HCT116 (cell line): ENCODE data around the gene DNAAF1.

Source experiments
- POLR2A ChIP-seq: IDR thresholded peaks from 2 replicates; pipeline ENCODE4 v1.7.0; 2011; ENCODE audit warnings: borderline replicate concordance; ENCODE audit not compliant: insufficient read depth, insufficient read length; ENCODE audit errors: extremely low read depth
- RAD21 ChIP-seq: IDR thresholded peaks from 2 replicates; pipeline ENCODE4 v1.6.1; 2012; ENCODE audit warnings: low read depth, mild to moderate bottlenecking
- TF ChIP-seq, protein P1 (sequence below), 3 experiments: fragments of 200-600 bp in 1 of 3; sonication (generic) in 1 of 3; IDR thresholded peaks in 2 of 3; conservative IDR thresholded peaks in 1 of 3; 2 replicates each; pipeline ENCODE4 v1.5.1; 2012 to 2017; ENCODE audit warnings: low read depth in 2 of 3, low read length in 2 of 3, antibody characterized with exemption in 1 of 3, borderline replicate concordance in 1 of 3, control low read depth in 1 of 3, mild to moderate bottlenecking in 1 of 3, mixed read lengths in 1 of 3, mixed run types in 1 of 3, moderate library complexity in 1 of 3; ENCODE audit not compliant: insufficient read depth in 1 of 3

DNA sequence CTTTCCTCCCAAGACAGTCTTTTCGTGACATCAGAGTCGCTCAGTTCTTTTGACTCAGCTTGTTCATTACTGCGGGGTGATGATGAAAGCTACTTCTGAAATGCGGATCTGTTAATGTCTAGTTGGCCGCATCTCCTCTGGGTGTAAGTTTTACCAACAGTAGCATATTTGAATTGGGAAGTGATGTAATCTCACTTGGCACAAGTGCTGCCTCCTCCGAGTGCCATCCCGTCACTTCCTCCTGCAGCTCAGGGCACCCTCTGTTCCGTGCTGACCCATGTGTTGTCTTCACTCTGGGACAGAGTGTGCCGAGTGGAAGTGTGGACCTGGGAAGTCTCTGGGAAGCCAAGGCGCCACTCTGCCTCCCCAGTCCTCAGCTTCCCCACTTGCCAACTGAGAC is 54.8 kb downstream of the DNAAF1 start:
- TF ChIP-seq RAD21: no peak
- TF ChIP-seq POLR2A: no peak
- TF ChIP-seq, protein P1, sequence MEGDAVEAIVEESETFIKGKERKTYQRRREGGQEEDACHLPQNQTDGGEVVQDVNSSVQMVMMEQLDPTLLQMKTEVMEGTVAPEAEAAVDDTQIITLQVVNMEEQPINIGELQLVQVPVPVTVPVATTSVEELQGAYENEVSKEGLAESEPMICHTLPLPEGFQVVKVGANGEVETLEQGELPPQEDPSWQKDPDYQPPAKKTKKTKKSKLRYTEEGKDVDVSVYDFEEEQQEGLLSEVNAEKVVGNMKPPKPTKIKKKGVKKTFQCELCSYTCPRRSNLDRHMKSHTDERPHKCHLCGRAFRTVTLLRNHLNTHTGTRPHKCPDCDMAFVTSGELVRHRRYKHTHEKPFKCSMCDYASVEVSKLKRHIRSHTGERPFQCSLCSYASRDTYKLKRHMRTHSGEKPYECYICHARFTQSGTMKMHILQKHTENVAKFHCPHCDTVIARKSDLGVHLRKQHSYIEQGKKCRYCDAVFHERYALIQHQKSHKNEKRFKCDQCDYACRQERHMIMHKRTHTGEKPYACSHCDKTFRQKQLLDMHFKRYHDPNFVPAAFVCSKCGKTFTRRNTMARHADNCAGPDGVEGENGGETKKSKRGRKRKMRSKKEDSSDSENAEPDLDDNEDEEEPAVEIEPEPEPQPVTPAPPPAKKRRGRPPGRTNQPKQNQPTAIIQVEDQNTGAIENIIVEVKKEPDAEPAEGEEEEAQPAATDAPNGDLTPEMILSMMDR (IDR thresholded peaks at IDR 0.05 in 2 of 3, conservative IDR thresholded peaks at IDR 0.05 in 1 of 3; ENCODE audit: borderline replicate concordance in 1 of 3, insufficient read depth in 1 of 3, low read depth in 2 of 3, low read length in 2 of 3): no peak
